ENCODE data around the gene DNAJA3.

Gene DNAJA3

GRCh38 chr16:4385789-4386450 is 39.7 kb upstream of the DNAJA3 start:
- H3K9ac ChIP-seq (ENCODE audit: low read length) = no peak overlapping the region
- no peak overlapping the region for H3K4me2 ChIP-seq (ENCODE audit: low read length)

DNA sequence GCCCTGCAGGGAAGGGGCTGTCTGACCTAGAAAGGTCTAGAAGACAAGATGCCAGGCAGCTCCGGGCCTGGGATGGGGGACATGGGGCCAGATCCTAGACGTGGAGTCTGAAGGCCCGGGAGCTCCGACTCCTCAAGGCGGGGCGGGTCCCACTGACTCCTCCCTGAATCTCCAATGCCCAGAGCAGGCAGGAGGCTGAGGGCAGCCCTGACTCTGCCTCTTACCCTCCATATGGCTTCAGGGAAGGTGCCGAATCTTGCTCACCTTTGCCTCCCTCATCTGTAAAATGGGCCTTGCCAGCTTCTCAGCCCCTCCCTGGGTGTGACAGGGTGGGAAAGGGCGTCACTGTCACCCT is 39.2 kb upstream of the DNAJA3 start:
- Histone ChIP-seq H3K9me3 (ENCODE audit: insufficient read depth, low read length) (no peaks in the 10 kb centered on the region), H3K36me3 (replicated peaks; ENCODE audit: low read depth, low read length) (no peaks in the 10 kb centered on the region), H3K4me2 (ENCODE audit: low read length) (no peak overlapping the region), H3K79me2 (ENCODE audit: low read length) (no peaks in the 10 kb centered on the region), H4K20me1 (ENCODE audit: insufficient read depth, low read length) (no peaks in the 10 kb centered on the region), H3K4me1 (ENCODE audit: low read length) (no peaks in the 10 kb centered on the region), H2AFZ (ENCODE audit: low read depth, low read length) (no peak overlapping the region), H3K4me3 (ENCODE audit: low read length) (no peak overlapping the region), H3K27me3 (ENCODE audit: low read depth, low read length) (no peaks in the 10 kb centered on the region), H3K27ac (ENCODE audit: low read length) (no peak overlapping the region), H3K9ac (ENCODE audit: low read length) (no peak overlapping the region)
- TF ChIP-seq CTCF (IDR thresholded peaks at IDR 0.05; ENCODE audit: low read depth, low read length) (no peak), EZH2phosphoT487 (IDR thresholded peaks at IDR 0.05; ENCODE audit: low read depth) (no peak)

More at GRCh38 chr16:4385789-4386450, 39.7 kb upstream of the DNAJA3 start:
- Histone ChIP-seq H3K27me3 (ENCODE audit: low read depth, low read length) (no peaks in the 10 kb centered on the region), H2AFZ (ENCODE audit: low read depth, low read length) (no peak overlapping the region), H3K4me3 (ENCODE audit: low read length) (no peak overlapping the region), H3K36me3 (replicated peaks; ENCODE audit: low read depth, low read length) (no peaks in the 10 kb centered on the region), H3K4me1 (ENCODE audit: low read length) (no peaks in the 10 kb centered on the region), H3K79me2 (ENCODE audit: low read length) (no peaks in the 10 kb centered on the region), H3K27ac (ENCODE audit: low read length) (no peak overlapping the region), H4K20me1 (ENCODE audit: insufficient read depth, low read length) (no peaks in the 10 kb centered on the region), H3K9me3 (ENCODE audit: insufficient read depth, low read length) (no peaks in the 10 kb centered on the region)
- TF ChIP-seq CTCF (IDR thresholded peaks at IDR 0.05; ENCODE audit: low read depth, low read length) (no peak), EZH2phosphoT487 (IDR thresholded peaks at IDR 0.05; ENCODE audit: low read depth) (no peak)

GRCh38 chr16:4386951-4387565 is 38.6 kb upstream of the DNAJA3 start:
- H2AFZ ChIP-seq (ENCODE audit: low read depth, low read length) = no peak overlapping the region
- no peak overlapping the region for H3K27ac ChIP-seq (ENCODE audit: low read length)
- no peaks in the 10 kb centered on the region for H3K79me2 ChIP-seq (ENCODE audit: low read length)
- H3K4me1 ChIP-seq (ENCODE audit: low read length) = no peaks in the 10 kb centered on the region
- no peaks in the 10 kb centered on the region for H3K9me3 ChIP-seq (ENCODE audit: insufficient read depth, low read length)
- no peak overlapping the region for H3K9ac ChIP-seq (ENCODE audit: low read length)
- no peaks in the 10 kb centered on the region for H3K36me3 ChIP-seq (replicated peaks; ENCODE audit: low read depth, low read length)
- no peaks in the 10 kb centered on the region for H4K20me1 ChIP-seq (ENCODE audit: insufficient read depth, low read length)
- no peak overlapping the region for H3K4me2 ChIP-seq (ENCODE audit: low read length)
- TF ChIP-seq CTCF (IDR thresholded peaks at IDR 0.05; ENCODE audit: low read depth, low read length) = no peak
- no peak for TF ChIP-seq EZH2phosphoT487 (IDR thresholded peaks at IDR 0.05; ENCODE audit: low read depth)
- H3K4me3 ChIP-seq (ENCODE audit: low read length) = no peak overlapping the region
- no peaks in the 10 kb centered on the region for H3K27me3 ChIP-seq (ENCODE audit: low read depth, low read length)

DNA sequence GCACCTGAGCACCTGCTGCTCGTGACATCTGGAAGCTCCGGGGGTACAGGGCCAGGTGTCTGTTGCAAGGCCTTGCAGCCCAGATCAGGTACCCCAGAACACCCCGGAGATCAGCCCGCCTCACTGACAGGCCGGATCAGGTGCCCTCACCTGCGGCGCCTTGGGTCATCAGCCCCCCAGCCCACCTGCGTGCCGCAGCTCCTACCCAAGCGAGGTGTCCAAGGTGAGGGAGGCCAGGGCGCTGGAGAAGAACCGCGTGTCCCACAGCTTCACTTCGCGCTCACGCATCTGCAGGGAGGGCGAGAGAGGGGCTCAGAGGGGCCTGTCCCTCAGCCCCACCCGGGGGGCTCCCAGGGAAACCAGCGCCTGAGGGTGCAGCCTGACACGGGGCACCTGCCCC is 37.9 kb upstream of the DNAJA3 start:
- no peaks in the 10 kb centered on the region for H3K4me1 ChIP-seq (ENCODE audit: low read length)
- H4K20me1 ChIP-seq (ENCODE audit: insufficient read depth, low read length) = no peaks in the 10 kb centered on the region
- no peak overlapping the region for H2AFZ ChIP-seq (ENCODE audit: low read depth, low read length)
- no peaks in the 10 kb centered on the region for H3K27me3 ChIP-seq (ENCODE audit: low read depth, low read length)
- no peak overlapping the region for H3K4me3 ChIP-seq (ENCODE audit: low read length)
- no peak for TF ChIP-seq EZH2phosphoT487 (IDR thresholded peaks at IDR 0.05; ENCODE audit: low read depth)
- no peak for TF ChIP-seq CTCF (IDR thresholded peaks at IDR 0.05; ENCODE audit: low read depth, low read length)
- no peaks in the 10 kb centered on the region for H3K79me2 ChIP-seq (ENCODE audit: low read length)
- no peak overlapping the region for H3K4me2 ChIP-seq (ENCODE audit: low read length)
- no peak overlapping the region for H3K27ac ChIP-seq (ENCODE audit: low read length)
- no peaks in the 10 kb centered on the region for H3K36me3 ChIP-seq (replicated peaks; ENCODE audit: low read depth, low read length)
- no peak overlapping the region for H3K9ac ChIP-seq (ENCODE audit: low read length)
- H3K9me3 ChIP-seq (ENCODE audit: insufficient read depth, low read length) = no peaks in the 10 kb centered on the region
